Measurements from ENCODE around the gene MRTFB.

The MRTFB gene

GRCh38 chr16:14314116-14314515 is 243.0 kb downstream of the MRTFB start:
- TF ChIP-seq CTCF (conservative IDR thresholded peaks at IDR 0.05; ENCODE audit: low read length): no peak
- no peak for DNase-seq (ENCODE audit: low read depth)
- no peak overlapping the region for H3K4me3 ChIP-seq (ENCODE audit: low read length)

- H3K4me3 ChIP-seq (ENCODE audit: low read length): no peak overlapping the region
- no peak for DNase-seq (ENCODE audit: low read depth)
- TF ChIP-seq CTCF (conservative IDR thresholded peaks at IDR 0.05; ENCODE audit: low read length): no peak
These were observed 244.7 kb downstream of the MRTFB start for GRCh38 chr16:14315683-14316320.
